GM18507 (cell line): ENCODE results near the gene DENND2D.
A peak's percentile ranks its signal among the peaks of the same experiment; 100 is the strongest.

Experiments
- DNase-seq: peaks from one replicate; pipeline ENCODE4 v3.0.0; 2011; ENCODE audit warnings: low read depth; ENCODE audit not compliant: insufficient read length; ENCODE audit errors: extremely low spot score
- FAIRE-seq: peaks from 2 replicates; lab custom pipeline; 2011; peaks lifted over from hg19 to GRCh38; lab: Jason Lieb, UNC

The DENND2D gene

DNA sequence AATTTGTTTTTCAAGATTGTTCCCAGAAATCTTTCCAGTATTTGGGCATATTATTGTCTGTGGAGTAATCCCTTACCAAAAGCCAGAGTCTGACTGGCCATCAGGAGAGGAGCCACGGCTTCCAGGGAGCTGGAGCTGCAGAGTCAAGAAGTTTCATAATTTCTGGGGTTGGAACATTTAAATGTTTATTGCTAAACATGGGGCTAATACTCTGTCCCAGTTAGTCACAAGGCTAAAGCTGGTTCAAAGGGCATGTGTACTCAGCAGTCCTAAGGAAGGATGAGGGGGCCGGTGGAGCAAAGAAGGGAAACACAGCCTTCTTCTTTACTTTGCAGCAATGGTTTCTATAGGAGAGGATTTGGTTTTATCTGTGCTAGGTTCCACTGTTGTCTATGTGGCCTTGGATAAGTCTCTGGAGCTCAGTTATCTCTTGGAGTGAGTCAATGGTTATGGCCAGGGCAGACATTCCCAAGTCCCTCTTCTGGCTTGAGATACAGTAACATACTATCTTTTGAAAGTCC lies 9.5 kb downstream of the DENND2D start:
- no peak for DNase-seq
- FAIRE-seq, result no peak

- DNase-seq (no peak), FAIRE-seq (no peak)
Measured at GRCh38 chr1:111184663-111185062, 15.8 kb downstream of the DENND2D start.

- no peak for DNase-seq
- peak; percentile 24 for FAIRE-seq
Measured at GRCh38 chr1:111183308-111184069, 17.0 kb downstream of the DENND2D start.

DNA sequence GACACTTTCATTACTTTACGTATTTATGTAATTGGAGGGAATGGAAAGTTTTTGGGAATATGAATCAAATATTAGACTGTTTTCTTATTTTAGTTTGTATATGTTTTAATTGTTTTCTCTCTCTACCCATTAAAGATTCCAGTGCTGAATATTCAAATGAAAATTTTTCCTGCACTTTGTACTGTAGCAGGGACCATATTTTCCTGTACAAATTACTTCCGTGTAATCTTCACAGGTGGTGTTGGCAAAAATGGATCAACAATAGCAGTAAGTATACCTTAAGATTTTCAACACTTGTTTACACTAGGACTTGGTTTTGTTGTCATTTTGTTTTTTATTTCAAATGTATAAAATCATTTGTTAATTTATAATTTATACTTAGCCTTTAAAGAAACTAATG lies 18.4 kb downstream of the DENND2D start:
- DNase-seq (no peak), FAIRE-seq (no peak)

DNA sequence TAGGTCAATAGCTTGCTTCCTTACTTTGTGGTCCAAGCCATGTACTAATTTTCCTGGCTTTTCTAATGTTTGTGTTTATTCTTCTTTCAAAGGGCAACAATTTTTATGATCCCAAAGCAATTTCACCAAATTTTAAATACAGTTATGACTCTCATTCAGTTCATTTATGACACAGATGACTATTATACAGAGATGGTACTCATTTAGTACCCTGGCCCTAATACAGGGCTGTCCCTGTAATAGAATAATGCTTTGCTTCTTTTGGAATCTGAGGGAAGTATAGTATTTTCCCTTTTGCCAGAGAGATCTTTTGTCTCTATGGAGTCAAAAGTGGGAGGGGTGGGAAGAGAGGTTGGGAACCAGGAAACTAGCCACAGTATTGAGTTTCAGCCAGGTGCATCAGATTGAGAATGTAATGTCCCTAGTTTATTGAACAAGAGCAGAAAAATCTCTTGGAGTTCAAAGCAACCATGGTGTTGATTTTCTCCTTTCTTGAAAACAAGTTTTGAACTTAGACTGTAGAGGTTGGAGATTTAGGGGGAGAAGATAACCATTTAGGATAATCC lies 20.4 kb downstream of the DENND2D start:
- FAIRE-seq (no peak), DNase-seq (no peak)

DNA sequence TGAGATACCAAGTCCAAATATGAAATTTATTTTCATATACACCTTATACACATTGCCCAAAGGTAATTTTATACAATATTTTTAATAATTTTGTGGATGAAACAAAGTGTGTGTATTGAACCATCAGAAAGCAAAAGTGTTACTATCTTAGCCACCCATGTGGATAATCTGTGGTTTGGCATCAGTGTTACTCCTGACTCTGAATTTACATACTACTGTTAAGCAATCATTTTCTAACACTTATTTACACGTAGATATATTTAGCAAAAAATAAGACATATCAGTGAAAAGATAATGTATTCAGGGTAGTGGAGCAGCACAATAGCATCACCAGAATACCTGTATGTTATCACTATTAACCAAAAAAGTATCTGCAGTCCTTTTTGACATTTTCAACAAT lies 23.8 kb downstream of the DENND2D start:
- FAIRE-seq (peak; percentile 85), DNase-seq (no peak)

DNA sequence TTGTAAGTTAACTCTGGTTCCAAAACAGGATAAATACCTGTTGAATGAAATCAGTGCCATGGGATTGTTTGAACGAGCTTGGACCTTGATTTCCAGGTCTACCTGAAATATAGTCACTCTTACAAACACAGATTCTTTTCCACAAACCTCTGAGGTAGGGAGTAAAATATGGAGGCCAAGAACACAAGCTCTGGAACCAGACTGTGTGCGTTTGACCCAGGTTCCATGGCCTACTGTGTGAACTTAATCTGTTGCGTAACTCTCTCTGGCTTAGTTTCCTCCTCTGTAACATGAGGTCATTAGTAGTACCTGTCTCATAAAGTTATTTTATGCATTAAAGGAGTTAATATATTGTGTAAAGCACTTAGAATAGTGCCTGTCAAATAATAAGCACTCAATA lies 25.1 kb downstream of the DENND2D start:
- peak; percentile 31 for FAIRE-seq
- DNase-seq, result no peak

GRCh38 chr1:111174070-111174469 lies 26.4 kb downstream of the DENND2D start:
- no peak for DNase-seq
- FAIRE-seq, result peak; percentile 49

GRCh38 chr1:111172463-111172862 lies 28.0 kb downstream of the DENND2D start:
- FAIRE-seq, result no peak
- no peak for DNase-seq

- FAIRE-seq (no peak), DNase-seq (no peak)
Measured at GRCh38 chr1:111164151-111164550, 36.3 kb downstream of the DENND2D start.

DNA sequence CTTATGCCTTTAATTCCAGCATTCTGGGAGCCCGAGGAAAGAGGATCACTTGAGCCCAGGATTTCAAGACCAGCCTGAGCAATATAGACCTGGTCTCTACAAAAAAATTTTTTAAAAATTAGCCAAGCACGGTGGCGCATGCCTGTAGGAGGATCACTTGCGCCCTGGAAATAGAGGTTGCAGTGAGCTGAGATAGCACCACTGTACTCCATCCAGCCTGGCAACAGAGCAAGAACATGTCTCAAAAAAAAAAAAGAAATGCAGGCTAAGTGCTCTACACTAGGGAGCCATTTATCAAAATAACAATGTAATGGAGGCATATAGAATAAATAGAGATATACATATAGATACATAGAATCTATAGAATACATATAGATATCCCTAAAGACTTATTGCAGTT lies 37.1 kb downstream of the DENND2D start:
- DNase-seq (no peak), FAIRE-seq (no peak)

DNA sequence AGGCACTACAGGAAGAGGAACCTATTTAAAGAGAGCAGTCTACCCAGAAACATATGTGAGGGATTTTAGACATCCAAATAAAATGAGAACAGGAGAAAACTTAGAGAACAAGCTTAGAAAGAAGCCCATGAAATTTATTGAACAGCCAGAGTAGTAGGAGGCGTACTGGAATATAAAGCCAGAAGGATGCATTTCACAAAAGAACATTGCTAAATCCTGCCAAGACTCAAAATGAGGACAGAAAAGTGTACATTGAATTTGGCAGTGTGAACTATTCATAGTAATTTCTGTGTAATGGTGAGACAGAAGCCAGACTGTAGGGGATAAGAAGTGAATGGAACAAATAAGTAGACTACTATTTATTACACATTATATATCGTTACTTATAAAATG lies 38.0 kb downstream of the DENND2D start:
- DNase-seq (no peak), FAIRE-seq (no peak)

- no peak for DNase-seq
- FAIRE-seq, result no peak
Measured at GRCh38 chr1:111161843-111162487, 38.5 kb downstream of the DENND2D start.

DNA sequence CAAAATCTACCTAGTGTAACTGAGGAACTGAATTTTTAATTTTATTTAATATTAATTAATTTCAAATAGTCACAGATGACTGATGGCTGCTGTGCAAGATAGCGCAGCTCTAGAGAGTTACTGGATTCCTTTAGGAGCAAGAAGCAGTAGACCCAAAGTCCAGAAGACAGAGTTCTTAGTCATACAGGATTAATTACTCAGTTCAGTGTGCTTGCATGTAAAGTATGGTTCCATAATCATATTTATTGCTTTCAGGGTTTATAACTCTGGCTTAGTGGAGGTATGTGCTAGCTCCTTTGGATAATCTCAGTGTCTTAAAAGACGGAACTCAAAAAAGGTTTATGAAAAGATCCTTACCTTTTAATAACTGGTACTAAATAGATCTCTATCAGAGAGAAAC lies 43.0 kb downstream of the DENND2D start:
- DNase-seq (no peak), FAIRE-seq (no peak)

DNA sequence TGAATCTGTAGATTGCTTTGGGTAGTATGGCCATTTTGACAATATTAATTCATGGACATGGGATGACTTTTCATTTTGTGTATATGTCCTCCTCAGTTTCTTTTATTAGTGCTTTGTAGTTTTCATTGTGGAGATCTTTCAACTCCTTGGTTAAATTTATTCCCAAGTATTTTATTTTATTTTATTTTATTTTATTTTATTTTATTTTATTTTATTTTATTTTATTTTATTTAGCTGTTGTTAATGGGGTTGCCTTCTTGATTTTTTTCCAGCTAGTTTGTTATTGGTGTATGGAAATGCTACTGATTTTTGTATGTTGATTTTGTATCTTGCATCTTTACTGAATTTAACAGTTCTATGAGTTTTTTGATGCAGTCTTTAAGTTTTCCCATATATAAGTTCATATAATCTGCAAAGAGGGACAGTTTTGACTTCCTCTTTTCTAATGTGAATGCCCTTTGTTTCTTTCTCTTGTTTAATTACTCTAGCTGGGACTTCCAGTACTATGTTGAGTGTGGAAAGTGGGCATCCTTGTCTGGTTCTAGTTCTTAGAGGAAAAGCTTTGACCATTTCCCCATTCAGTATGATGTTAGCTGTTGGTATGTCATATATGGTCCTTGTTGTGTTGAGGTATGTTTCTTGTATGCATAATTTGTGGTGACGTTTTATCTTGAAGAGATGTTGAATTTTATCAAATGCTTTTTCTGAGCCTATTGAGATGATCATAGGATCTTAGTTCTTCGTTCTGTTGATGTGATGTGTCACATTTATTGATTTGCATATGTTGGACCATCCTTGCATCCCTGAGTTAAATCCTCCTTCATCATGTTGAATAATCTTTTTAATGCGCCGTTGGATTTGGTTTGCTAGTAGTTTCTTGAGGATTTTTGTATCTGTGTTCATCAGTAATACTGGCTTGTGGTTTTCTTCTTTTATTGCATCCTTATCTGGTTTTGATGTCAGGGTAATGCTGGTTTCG lies 46.1 kb downstream of the DENND2D start:
- FAIRE-seq (peak; percentile 38), DNase-seq (no peak)

- FAIRE-seq, result no peak
Measured at GRCh38 chr1:111151838-111152237, 48.6 kb downstream of the DENND2D start.

GRCh38 chr1:111148376-111148881 lies 52.0 kb downstream of the DENND2D start:
- FAIRE-seq (peak; percentile 47), DNase-seq (no peak)

More at GRCh38 chr1:111151838-111152237, 48.6 kb downstream of the DENND2D start:
- DNase-seq, result no peak

DNA sequence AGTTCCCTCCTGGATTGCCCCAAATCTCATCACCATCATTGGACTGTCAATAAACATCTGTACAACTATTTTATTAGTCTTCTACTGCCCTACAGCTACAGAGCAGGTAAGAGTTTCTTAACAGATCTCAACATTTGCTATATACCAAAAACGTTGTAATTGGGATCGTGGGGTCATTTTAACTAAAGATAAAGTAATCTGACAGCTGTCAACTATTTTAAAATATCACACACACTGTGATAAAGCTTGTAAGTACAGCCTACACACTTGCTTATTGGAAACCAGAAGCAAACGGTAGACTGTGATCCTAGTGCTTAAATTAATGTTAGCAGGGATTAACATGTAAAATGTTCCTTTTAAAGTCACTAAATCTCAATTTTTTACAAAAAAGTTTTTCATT lies 52.5 kb downstream of the DENND2D start:
- no peak for DNase-seq
- FAIRE-seq, result no peak

DNA sequence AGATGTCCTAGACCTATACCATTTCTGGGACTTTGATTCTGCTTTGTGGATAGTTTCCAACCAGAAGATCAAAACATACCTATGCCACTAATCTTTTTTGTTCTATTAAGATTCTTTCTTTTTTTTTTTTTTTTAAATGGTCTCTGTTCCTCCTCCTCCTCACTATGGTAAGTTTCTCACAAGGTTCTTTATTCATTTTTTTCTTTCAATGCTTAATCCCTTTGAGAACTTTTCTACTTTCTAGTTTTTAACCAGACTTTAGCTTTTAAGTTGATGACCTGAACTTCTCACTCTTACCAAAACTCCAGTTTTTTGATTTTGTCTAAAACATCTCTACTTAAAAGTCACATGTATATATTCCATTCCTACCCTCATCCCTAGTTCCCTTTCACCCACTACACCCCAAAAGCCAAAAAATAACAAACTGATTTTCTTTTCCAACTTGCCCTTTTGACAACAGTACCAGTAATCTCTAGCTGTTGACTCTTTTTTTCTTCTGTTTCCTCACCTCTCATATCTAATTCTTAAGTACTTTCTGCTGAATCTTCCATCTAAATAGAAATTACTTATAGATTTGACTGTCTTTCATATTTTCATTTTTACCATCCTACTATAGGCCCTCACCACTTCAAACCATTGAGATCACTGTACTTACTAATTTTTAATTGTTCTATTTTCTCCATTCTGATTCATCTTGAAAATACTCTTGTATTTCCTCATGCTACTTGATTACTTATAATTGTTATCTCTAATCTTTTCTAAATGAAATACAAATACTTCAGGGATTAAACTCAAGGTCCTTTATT lies 54.3 kb downstream of the DENND2D start:
- FAIRE-seq, result no peak
- DNase-seq, result no peak
